GM12873 (cell line): Measurements from ENCODE around the gene RB1.

ENCODE experiments used
- TF ChIP-seq, protein P1 (sequence below): IDR thresholded peaks from 2 replicates; pipeline ENCODE4 v1.5.1; 2012; ENCODE audit warnings: low read depth, mild to moderate bottlenecking, moderate library complexity, low read length, control low read depth; ENCODE audit not compliant: insufficient read depth; ENCODE audit errors: missing control alignments

RB1 gene

DNA sequence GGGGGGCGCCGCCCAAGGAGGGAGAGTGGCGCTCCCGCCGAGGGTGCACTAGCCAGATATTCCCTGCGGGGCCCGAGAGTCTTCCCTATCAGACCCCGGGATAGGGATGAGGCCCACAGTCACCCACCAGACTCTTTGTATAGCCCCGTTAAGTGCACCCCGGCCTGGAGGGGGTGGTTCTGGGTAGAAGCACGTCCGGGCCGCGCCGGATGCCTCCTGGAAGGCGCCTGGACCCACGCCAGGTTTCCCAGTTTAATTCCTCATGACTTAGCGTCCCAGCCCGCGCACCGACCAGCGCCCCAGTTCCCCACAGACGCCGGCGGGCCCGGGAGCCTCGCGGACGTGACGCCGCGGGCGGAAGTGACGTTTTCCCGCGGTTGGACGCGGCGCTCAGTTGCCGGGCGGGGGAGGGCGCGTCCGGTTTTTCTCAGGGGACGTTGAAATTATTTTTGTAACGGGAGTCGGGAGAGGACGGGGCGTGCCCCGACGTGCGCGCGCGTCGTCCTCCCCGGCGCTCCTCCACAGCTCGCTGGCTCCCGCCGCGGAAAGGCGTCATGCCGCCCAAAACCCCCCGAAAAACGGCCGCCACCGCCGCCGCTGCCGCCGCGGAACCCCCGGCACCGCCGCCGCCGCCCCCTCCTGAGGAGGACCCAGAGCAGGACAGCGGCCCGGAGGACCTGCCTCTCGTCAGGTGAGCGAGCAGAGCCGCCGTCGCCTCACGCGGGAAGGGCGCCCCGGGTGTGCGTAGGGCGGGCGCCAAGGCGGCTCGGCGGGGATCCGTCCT lies at the start of gene RB1:
RB1 (plus strand) TSS at position 393 of the 784 bp plus-strand sequence; CDS start at position 555, 162 bp downstream.
- TF ChIP-seq, protein P1, sequence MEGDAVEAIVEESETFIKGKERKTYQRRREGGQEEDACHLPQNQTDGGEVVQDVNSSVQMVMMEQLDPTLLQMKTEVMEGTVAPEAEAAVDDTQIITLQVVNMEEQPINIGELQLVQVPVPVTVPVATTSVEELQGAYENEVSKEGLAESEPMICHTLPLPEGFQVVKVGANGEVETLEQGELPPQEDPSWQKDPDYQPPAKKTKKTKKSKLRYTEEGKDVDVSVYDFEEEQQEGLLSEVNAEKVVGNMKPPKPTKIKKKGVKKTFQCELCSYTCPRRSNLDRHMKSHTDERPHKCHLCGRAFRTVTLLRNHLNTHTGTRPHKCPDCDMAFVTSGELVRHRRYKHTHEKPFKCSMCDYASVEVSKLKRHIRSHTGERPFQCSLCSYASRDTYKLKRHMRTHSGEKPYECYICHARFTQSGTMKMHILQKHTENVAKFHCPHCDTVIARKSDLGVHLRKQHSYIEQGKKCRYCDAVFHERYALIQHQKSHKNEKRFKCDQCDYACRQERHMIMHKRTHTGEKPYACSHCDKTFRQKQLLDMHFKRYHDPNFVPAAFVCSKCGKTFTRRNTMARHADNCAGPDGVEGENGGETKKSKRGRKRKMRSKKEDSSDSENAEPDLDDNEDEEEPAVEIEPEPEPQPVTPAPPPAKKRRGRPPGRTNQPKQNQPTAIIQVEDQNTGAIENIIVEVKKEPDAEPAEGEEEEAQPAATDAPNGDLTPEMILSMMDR, result no peak

DNA sequence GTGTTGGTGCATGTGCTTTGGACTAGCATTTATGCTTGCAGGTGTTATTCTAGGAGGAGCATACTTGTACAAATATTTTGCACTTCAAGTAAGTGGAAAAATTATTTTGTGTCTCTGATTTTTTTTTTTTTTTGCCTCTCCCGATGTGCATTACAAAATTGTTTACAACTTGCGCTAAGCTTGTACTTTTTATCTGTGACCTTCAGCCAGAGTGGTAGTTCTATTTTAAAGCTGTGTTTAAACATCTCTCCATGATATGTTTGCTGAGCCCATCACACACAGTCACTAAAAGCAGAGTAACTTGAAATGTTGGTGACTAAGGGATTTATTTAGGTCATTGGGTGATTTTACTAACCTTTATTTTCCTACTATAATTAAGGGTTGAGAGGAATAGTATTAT lies 49.7 kb upstream of the RB1 start:
- TF ChIP-seq, protein P1, result no peak

GRCh38 chr13:48255090-48255489 lies 48.5 kb upstream of the RB1 start:
- TF ChIP-seq, protein P1, result no peak

DNA sequence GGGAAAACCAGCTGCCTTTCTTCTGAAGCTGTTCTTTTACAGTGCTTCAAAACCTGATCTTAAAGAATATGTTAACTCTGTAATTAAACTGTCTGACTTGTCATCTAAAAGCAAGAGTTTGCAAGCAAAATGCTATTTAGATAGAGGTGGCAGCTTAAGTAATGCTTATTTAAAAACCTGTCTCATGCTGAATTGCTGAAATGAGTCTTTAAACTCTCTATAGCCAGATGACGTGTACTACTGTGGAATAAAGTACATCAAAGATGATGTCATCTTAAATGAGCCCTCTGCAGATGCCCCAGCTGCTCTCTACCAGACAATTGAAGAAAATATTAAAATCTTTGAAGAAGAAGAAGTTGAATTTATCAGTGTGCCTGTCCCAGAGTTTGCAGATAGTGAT lies 47.6 kb upstream of the RB1 start:
- TF ChIP-seq, protein P1, result no peak

DNA sequence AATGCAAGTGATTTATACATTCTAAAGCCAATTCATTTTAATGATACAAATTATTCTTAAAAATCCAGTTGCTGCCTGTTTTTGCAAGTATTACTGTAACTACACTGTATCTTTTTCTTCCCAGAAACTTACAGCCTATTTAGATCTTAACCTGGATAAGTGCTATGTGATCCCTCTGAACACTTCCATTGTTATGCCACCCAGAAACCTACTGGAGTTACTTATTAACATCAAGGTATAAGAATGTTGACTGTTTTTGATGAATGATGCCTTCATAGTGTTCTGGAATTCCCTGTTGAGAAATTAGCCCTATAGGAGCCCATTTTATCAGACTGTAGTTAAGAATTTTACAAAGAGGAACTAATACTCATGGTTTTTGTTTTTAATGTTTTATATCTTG lies 45.5 kb upstream of the RB1 start:
- TF ChIP-seq, protein P1, result no peak

GRCh38 chr13:48258430-48258829 lies 45.1 kb upstream of the RB1 start:
- TF ChIP-seq, protein P1, result no peak

DNA sequence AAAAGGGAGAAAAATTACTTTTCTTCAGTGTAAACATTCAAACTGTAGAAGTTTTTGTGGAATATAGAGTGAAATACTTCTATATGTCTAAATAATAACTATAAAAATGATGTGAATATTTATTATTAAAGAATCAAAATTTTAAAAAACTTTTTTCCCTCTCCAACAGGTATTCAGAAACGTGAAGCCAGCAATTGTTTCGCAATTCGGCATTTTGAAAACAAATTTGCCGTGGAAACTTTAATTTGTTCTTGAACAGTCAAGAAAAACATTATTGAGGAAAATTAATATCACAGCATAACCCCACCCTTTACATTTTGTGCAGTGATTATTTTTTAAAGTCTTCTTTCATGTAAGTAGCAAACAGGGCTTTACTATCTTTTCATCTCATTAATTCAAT lies 42.6 kb upstream of the RB1 start:
- TF ChIP-seq, protein P1, result no peak
